Esophagus mucosa (tissue), 1 donor: ENCODE measurements around the gene NCAPG2. TPM values are rescaled to one million over a fixed set of nuclear protein-coding genes. Genes with fewer than 3 reads are reported as not detected.

Experiments used
- ATAC-seq: fragments of 200-7000 bp; cut with Tn5 transposase; one replicate; pipeline ENCODE4 v1.9.1; 2020
- total RNA-seq: library from RNA; stranded (reverse); gene quantifications from one replicate; pipeline ENCODE4 v1.2.4, GENCODE V29; 2023
- donor health status: DM: yes; HTN: yes; CAD: no.

The NCAPG2 gene
- total RNA-seq, 1 donor from 2014 or later: 24.1 TPM

GRCh38 chr7:158590181-158590530 lies 114.4 kb downstream of the NCAPG2 start:
- no peak for ATAC-seq

DNA sequence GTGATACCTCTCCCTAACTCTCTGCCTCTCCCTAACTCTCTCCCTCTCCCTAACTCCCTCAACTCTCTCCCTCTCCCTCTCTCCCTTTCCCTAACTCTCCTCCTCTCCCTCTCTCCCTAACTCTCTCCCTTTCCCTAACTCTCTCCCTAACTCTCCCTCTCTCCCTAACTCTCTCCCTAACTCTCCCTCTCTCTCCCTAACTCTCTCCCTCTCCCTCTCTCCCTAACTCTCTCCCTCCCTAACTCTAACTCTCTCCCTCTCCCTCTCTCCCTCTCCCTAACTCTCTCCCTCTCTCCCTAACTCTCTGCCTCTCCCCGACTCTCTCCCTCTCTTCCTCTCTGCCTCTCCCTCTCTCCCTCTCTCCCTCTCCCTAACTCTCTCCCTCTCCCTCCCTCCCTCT lies 115.0 kb downstream of the NCAPG2 start:
- no peak for ATAC-seq

DNA sequence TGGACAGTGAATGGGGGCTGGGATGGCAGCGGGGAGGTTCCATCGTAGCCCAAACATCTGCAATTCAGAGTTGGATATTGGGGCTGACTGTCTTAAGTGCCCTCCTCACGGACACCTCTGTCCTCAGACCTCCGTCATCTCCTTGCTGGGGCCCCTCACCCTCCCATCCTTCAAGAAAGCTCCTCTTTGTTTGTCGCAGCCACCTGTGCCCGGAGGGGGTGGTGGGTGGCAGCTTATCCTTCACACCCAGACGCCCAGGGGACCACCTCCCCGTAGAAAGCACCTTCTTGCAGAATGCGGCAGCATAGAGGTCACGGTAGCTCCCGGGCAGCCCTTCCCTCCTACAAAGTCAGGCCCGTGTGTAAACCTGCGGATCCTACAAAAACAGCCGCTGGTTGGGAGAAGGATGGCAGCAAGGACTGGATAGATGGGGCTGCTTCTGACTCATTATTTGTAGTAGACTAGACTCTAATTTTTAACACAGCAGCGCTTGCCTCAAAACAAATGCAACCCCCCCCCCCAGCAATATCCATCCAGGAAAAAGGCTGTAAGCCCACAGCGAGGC lies 115.6 kb downstream of the NCAPG2 start:
- no peak for ATAC-seq

DNA sequence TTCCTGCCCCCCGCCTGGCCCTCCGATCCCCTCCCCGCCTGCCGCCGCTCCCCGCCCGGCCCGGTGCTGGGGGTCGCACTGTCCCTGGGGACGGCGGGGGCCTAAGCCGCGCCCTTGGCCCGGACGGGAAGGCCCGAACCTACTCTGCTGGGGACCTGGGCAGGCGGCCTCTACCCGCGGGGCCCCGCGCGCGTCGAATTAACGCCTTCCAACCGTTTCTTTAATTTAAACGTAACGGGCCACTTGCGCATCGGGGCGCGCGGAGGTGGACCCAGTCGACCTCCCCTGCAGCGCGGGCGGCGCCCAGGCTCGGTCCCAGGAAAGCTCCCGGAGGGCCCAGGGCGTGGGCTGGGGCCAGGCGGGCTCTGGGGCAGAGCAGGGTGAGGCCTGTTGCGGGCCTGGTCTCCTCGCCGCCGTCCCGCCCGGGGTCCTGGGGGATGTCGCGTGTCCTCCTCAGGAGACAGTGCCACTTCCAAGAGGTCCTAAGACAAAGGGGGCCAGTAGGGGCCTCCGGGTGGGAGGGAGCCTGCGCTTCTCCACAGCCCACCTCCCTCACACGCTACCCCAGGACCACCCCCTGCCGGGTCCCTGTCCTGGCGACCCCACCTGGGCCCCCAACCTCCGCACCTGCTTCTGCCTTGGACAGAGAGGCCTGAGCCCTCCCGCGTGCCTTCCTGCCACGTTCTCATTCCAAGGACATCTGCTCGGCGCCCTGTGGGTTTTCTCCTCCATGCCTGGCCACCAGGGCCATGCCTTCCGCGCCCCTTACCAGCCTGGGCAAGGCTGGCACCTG lies 116.3 kb downstream of the NCAPG2 start:
- ATAC-seq: no peak

- ATAC-seq: peak; percentile 92
Measured at GRCh38 chr7:158587162-158588084, 117.2 kb downstream of the NCAPG2 start, which contains the start of gene PTPRN2. Gene PTPRN2, minus strand, starts transcription at chr7:158587823.

GRCh38 chr7:158586499-158587161 lies 118.0 kb downstream of the NCAPG2 start:
- no peak for ATAC-seq

- peak; percentile 13 for ATAC-seq
Measured at GRCh38 chr7:158585721-158586498, 118.7 kb downstream of the NCAPG2 start.

GRCh38 chr7:158584407-158584806 lies 120.2 kb downstream of the NCAPG2 start:
- ATAC-seq: no peak

GRCh38 chr7:158583810-158584209 lies 120.8 kb downstream of the NCAPG2 start:
- no peak for ATAC-seq

- ATAC-seq: no peak
Measured at GRCh38 chr7:158583143-158583542, 121.5 kb downstream of the NCAPG2 start.

DNA sequence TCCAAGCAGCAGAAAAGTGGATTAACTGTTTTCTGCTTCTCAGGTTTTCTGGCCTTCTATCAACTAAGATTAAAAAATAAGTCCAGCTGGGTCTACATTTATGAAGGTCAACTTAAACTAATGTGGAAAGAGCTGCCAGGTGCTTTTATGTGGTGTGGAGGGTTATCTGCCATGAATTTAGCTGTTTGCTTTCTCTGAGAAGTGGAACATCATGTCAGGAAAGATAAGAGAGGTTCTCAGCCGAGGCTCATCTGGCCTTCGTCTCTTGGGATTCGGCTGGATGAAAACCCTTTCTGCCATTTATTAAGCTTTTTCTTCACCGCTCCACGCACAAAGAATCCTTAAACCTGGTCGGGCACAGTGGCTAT lies 122.5 kb downstream of the NCAPG2 start:
- ATAC-seq: no peak

GRCh38 chr7:158581440-158582088 lies 123.0 kb downstream of the NCAPG2 start:
- ATAC-seq: peak; percentile 49

Other genes with a start within 250 kb of the NCAPG2 start
- 0.44 TPM for gene PTPRN2, start 117.0 kb downstream of the NCAPG2 start, total RNA-seq
- gene ESYT2, start 124.7 kb upstream of the NCAPG2 start, total RNA-seq: 41.4 TPM
- 6.6 TPM for gene DYNC2I1, start 151.8 kb upstream of the NCAPG2 start, total RNA-seq